Retinal pigment epithelial cell (primary cell): ENCODE results near the gene MYO5B.

Experiments used
- DNase-seq: peaks from one replicate; pipeline ENCODE4 v3.0.0-alpha.2; 2010; ENCODE audit warnings: low read depth
- H3K4me3 ChIP-seq: 2 replicates; pipeline ENCODE4 v1.5.1; 2011; ENCODE audit warnings: mild to moderate bottlenecking, low read length, control low read depth, moderate library complexity
- TF ChIP-seq, protein P1 (sequence below): conservative IDR thresholded peaks from 2 replicates; pipeline ENCODE4 v1.5.1; 2011; ENCODE audit warnings: low read depth, low read length, control low read depth, inconsistent platforms

Gene MYO5B

GRCh38 chr18:50072146-50072545, 122.8 kb downstream of the MYO5B start:
- no peak for DNase-seq
- no peak overlapping the region for H3K4me3 ChIP-seq
- TF ChIP-seq, protein P1, sequence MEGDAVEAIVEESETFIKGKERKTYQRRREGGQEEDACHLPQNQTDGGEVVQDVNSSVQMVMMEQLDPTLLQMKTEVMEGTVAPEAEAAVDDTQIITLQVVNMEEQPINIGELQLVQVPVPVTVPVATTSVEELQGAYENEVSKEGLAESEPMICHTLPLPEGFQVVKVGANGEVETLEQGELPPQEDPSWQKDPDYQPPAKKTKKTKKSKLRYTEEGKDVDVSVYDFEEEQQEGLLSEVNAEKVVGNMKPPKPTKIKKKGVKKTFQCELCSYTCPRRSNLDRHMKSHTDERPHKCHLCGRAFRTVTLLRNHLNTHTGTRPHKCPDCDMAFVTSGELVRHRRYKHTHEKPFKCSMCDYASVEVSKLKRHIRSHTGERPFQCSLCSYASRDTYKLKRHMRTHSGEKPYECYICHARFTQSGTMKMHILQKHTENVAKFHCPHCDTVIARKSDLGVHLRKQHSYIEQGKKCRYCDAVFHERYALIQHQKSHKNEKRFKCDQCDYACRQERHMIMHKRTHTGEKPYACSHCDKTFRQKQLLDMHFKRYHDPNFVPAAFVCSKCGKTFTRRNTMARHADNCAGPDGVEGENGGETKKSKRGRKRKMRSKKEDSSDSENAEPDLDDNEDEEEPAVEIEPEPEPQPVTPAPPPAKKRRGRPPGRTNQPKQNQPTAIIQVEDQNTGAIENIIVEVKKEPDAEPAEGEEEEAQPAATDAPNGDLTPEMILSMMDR = no peak

- TF ChIP-seq, protein P1 = no peak
- no peak overlapping the region for H3K4me3 ChIP-seq
- no peak for DNase-seq
Measured at GRCh38 chr18:50071397-50071796, 123.5 kb downstream of the MYO5B start.

GRCh38 chr18:50069422-50069821, 125.5 kb downstream of the MYO5B start:
- TF ChIP-seq, protein P1 = no peak
- no peak for DNase-seq
- no peak overlapping the region for H3K4me3 ChIP-seq

- TF ChIP-seq, protein P1 = no peak
- DNase-seq = no peak
- no peak overlapping the region for H3K4me3 ChIP-seq
Measured at GRCh38 chr18:50065527-50065926, 129.4 kb downstream of the MYO5B start.

DNA sequence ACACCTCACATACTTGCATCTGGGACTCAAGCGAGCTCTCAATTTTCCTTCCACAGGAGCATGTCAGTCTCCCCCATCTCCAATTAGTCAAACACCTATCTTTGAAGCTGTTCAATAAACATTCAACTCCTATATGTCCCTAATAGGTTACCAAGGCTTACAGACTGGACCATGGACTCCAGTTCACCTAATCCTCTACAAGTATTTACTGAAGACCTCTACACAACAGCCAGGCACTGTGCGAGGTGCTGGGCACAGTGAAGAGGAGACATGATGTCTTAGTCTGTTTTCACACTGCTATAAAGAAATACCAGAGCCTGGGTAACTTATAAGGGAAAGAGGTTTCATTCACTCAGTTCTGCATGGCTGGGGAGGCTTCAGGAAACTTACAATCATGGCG, 129.9 kb downstream of the MYO5B start:
- TF ChIP-seq, protein P1 = no peak
- H3K4me3 ChIP-seq = no peak overlapping the region
- DNase-seq = no peak

- DNase-seq = no peak
- TF ChIP-seq, protein P1 = no peak
- H3K4me3 ChIP-seq = no peak overlapping the region
Measured at GRCh38 chr18:50061876-50062517, 132.9 kb downstream of the MYO5B start.

DNA sequence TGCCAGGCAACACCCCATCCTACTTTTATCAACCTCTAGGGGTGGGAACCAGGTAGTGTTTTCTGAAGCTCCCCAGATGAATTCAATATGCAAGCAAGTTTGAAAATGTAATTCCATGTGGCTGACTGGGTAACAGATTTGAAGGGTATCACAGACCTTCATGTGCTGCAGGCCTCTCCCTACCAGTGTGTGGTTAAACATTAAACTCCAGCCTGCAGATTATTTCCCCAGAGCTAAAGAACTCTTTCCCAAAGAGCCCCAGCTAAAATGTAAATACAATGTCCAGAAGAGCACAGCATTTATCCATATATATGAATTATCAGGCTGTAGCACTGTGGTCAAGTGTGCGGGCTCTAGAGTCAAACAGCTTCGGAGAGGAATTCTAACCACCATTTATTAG, 134.1 kb downstream of the MYO5B start:
- TF ChIP-seq, protein P1 = no peak
- DNase-seq = no peak
- no peak overlapping the region for H3K4me3 ChIP-seq
